ENCODE results near the gene BRAP.
"Not testable (repeated sequence)": the region's sequence is repeated elsewhere in the genome, so short reads cannot be mapped to it uniquely, and the experiment has no call there.

Gene BRAP

DNA sequence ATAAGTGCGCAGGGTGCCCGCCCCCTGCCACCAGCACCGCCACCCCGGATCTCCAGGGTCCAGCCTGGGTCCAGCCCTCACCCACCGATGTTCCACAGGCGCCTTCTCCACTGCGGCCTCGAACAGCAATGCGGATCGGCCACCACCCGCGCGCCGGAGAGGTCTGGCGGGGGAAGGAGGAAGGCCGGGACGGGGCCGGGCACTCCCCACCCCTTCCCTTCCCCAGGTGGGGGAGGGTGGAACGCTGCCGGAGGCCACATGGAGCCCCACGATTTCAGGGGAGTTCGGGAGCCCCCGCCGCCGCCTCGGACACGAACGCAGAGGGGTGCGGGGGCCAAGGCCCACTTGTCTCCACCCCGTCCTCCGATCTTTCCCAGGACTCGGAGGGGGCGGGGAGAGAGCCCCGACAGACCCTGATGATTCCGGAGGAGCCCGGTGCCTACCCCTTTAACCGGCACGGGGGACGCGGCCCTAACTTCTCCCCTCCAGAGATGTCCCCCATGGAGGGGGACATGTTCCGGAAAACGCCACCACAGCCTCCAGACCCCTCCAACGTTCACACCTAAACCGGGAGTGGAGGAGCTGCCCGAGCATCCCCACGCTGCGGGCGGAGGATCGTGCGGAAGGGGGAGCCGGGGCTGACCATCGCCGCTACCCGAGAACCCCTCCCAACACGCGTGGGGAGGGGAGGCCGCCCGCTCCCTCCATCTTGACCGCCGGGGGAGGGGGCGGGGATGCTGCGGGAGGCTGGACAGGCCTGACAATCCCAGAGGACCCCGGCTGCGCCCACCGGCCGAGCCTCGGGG is 87.7 kb downstream of the BRAP start:
- H2BK12ac ChIP-seq (ENCODE audit: low read length in 2 of 2), result peak overlapping the region in 1 of 2 experiments; percentile 54
- no peaks in the 10 kb centered on the region for H3K9me3 ChIP-seq (ENCODE audit: control insufficient read depth, low read length)
- H3K27me3 ChIP-seq (ENCODE audit: control insufficient read depth in 1 of 2, insufficient read depth in 1 of 2, low read length in 2 of 2), result no peaks in the 10 kb centered on the region
- peak overlapping the region; percentile 97 for H4K91ac ChIP-seq (ENCODE audit: low read length)
- under 1% methylated on average over 58 of the region's 67 CpGs for WGBS
- peak overlapping the region; percentile 43 to 91 for H3K14ac ChIP-seq (ENCODE audit: low read length in 2 of 2)
- peak overlapping the region; percentile 96 for H2BK120ac ChIP-seq (ENCODE audit: low read depth, low read length)
- peak overlapping the region; percentile 89 for H2BK5ac ChIP-seq (ENCODE audit: low read depth, low read length, poor library complexity, severe bottlenecking)
- no peak overlapping the region for H2BK15ac ChIP-seq (ENCODE audit: low read depth, poor library complexity, severe bottlenecking)
- peaks cover 11% of the 10 kb centered on the region for H3K79me1 ChIP-seq (replicated peaks; ENCODE audit: low read length, poor library complexity, severe bottlenecking)
- H3K4ac ChIP-seq (ENCODE audit: low read depth in 1 of 2, low read length in 2 of 2), result peak overlapping the region; percentile 96
- peak overlapping the region; percentile 90 to 98 for H3K18ac ChIP-seq (ENCODE audit: low read depth in 1 of 2, low read length in 2 of 2)
- no peaks in the 10 kb centered on the region for H3K36me3 ChIP-seq (ENCODE audit: control insufficient read depth in 1 of 2, insufficient read depth in 2 of 2, low read depth in 1 of 2, low read length in 2 of 2)
- no peak overlapping the region for H2AFZ ChIP-seq (ENCODE audit: low read depth, low read length)
- H4K8ac ChIP-seq (ENCODE audit: low read length), result peak overlapping the region; percentile 61
- H3K4me3 ChIP-seq (ENCODE audit: insufficient read depth in 1 of 2, low read depth in 1 of 2, low read length in 2 of 2), result peak overlapping the region; percentile 96 to 100
- peak overlapping the region; percentile 91 for H3K4me2 ChIP-seq (ENCODE audit: low read length, poor library complexity, severe bottlenecking)
- H3K27ac ChIP-seq (ENCODE audit: low read length, poor library complexity, severe bottlenecking), result peak overlapping the region; percentile 84
- H3K9ac ChIP-seq (ENCODE audit: low read length), result peak overlapping the region; percentile 98
- DNase-seq, result peak; percentile 51
- H3K4me1 ChIP-seq (ENCODE audit: control insufficient read depth, insufficient read depth, low read depth, low read length), result peaks cover 10% of the 10 kb centered on the region
- no peak overlapping the region for H2AK5ac ChIP-seq (ENCODE audit: low read length, severe bottlenecking)
- peak overlapping the region; percentile 51 to 99 for H3K23ac ChIP-seq (ENCODE audit: low read length in 2 of 2)

GRCh38 chr12:111596985-111597830 is 88.5 kb downstream of the BRAP start:
- Histone ChIP-seq H3K4ac (ENCODE audit: low read depth in 1 of 2, low read length in 2 of 2) (peak overlapping the region; percentile 96), H2BK120ac (ENCODE audit: low read depth, low read length) (peak overlapping the region; percentile 96), H4K91ac (ENCODE audit: low read length) (peak overlapping the region; percentile 3), H2BK15ac (ENCODE audit: low read depth, poor library complexity, severe bottlenecking) (no peak overlapping the region), H3K36me3 (ENCODE audit: control insufficient read depth in 1 of 2, insufficient read depth in 2 of 2, low read depth in 1 of 2, low read length in 2 of 2) (no peaks in the 10 kb centered on the region), H2AK5ac (ENCODE audit: low read length, severe bottlenecking) (no peak overlapping the region), H2BK5ac (ENCODE audit: low read depth, low read length, poor library complexity, severe bottlenecking) (no peak overlapping the region), H2BK12ac (ENCODE audit: low read length in 2 of 2) (peak overlapping the region in 1 of 2 experiments; percentile 15), H2AFZ (ENCODE audit: low read depth, low read length) (no peak overlapping the region), H3K14ac (ENCODE audit: low read length in 2 of 2) (peak overlapping the region; percentile 43 to 91), H3K4me2 (ENCODE audit: low read length, poor library complexity, severe bottlenecking) (peak overlapping the region; percentile 91), H3K18ac (ENCODE audit: low read depth in 1 of 2, low read length in 2 of 2) (peak overlapping the region; percentile 37 to 98), H3K9ac (ENCODE audit: low read length) (peak overlapping the region; percentile 98), H4K8ac (ENCODE audit: low read length) (no peak overlapping the region), H3K27me3 (ENCODE audit: control insufficient read depth in 1 of 2, insufficient read depth in 1 of 2, low read length in 2 of 2) (no peaks in the 10 kb centered on the region), H3K79me1 (replicated peaks; ENCODE audit: low read length, poor library complexity, severe bottlenecking) (peaks cover 9% of the 10 kb centered on the region), H3K4me1 (ENCODE audit: control insufficient read depth, insufficient read depth, low read depth, low read length) (peaks cover 10% of the 10 kb centered on the region), H3K4me3 (ENCODE audit: insufficient read depth in 1 of 2, low read depth in 1 of 2, low read length in 2 of 2) (peak overlapping the region; percentile 96 to 100), H3K27ac (ENCODE audit: low read length, poor library complexity, severe bottlenecking) (peak overlapping the region; percentile 84), H3K23ac (ENCODE audit: low read length in 2 of 2) (peak overlapping the region; percentile 6 to 51), H3K9me3 (ENCODE audit: control insufficient read depth, low read length) (no peaks in the 10 kb centered on the region)
- peak; percentile 74 for DNase-seq
- under 1% methylated on average over 31 of the region's 33 CpGs for WGBS

DNA sequence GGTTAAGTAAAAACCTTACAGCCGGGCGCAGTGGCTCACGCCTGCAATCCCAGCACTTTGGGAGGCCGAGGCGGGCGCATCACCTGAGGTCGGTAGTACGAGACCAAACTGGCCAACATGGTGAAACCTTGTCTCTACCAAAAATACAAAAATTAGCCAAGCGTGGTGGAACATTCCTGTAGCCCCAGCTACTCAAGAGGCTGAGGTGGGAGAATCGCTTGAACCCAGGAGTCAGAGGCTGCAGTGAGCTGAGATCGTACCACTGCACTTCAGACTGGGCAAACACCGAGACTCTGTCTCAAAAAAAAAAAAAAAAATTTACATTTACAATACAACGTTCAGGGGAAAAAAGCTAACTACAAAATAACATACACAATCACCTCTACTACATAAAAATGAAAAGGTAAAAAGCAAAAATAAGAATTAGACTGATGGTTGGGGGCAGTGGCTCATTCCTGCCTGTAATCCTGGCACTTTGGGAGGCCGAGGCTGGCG is 90.4 kb downstream of the BRAP start:
- H4K8ac ChIP-seq (ENCODE audit: low read length); H2AK5ac ChIP-seq (ENCODE audit: low read length, severe bottlenecking); H3K4me2 ChIP-seq (ENCODE audit: low read length, poor library complexity, severe bottlenecking); H4K91ac ChIP-seq (ENCODE audit: low read length); H2BK12ac ChIP-seq (ENCODE audit: low read length in 2 of 2); H3K23ac ChIP-seq (ENCODE audit: low read length in 2 of 2); H2BK5ac ChIP-seq (ENCODE audit: low read depth, low read length, poor library complexity, severe bottlenecking); H3K18ac ChIP-seq (ENCODE audit: low read depth in 1 of 2, low read length in 2 of 2); DNase-seq; H3K4me1 ChIP-seq (ENCODE audit: control insufficient read depth, insufficient read depth, low read depth, low read length); H2AFZ ChIP-seq (ENCODE audit: low read depth, low read length); H3K4ac ChIP-seq (ENCODE audit: low read depth in 1 of 2, low read length in 2 of 2); H3K36me3 ChIP-seq (ENCODE audit: control insufficient read depth in 1 of 2, insufficient read depth in 2 of 2, low read depth in 1 of 2, low read length in 2 of 2); H2BK120ac ChIP-seq (ENCODE audit: low read depth, low read length); H2BK15ac ChIP-seq (ENCODE audit: low read depth, poor library complexity, severe bottlenecking); H3K14ac ChIP-seq (ENCODE audit: low read length in 2 of 2); H3K27me3 ChIP-seq (ENCODE audit: control insufficient read depth in 1 of 2, insufficient read depth in 1 of 2, low read length in 2 of 2); H3K79me1 ChIP-seq (replicated peaks; ENCODE audit: low read length, poor library complexity, severe bottlenecking); H3K9me3 ChIP-seq (ENCODE audit: control insufficient read depth, low read length); H3K27ac ChIP-seq (ENCODE audit: low read length, poor library complexity, severe bottlenecking): not testable (repeated sequence)
- Histone ChIP-seq H3K9ac (ENCODE audit: low read length) (peak overlapping the region; percentile 98), H3K4me3 (ENCODE audit: insufficient read depth in 1 of 2, low read depth in 1 of 2, low read length in 2 of 2) (peak overlapping the region in 1 of 2 experiments; percentile 96)
- 97% methylated on average over 13 of the region's 15 CpGs for WGBS

All from mesenchymal stem cell (in vitro differentiated cells and primary cell).